GM12878 (cell line): ENCODE data around the gene COL8A2. TPM values are rescaled to one million over a fixed set of nuclear protein-coding genes. Genes with fewer than 3 reads are reported as not detected.

Experiments
- BCL11A ChIP-seq: IDR thresholded peaks from 2 replicates; pipeline ENCODE4 v1.6.1; 2011; ENCODE audit warnings: low read depth, low read length
- DPF2 ChIP-seq: fragments of 450-650 bp; IDR thresholded peaks from 2 replicates; pipeline ENCODE4 v1.6.1; 2017; ENCODE audit warnings: mild to moderate bottlenecking
- GATAD2B ChIP-seq: fragments of 450-650 bp; conservative IDR thresholded peaks from 2 replicates; pipeline ENCODE4 v1.6.1; 2017; ENCODE audit warnings: low read depth, mild to moderate bottlenecking, moderate library complexity
- HDAC2 ChIP-seq: fragments of 200-600 bp; sonication (generic); IDR thresholded peaks from 2 replicates; pipeline ENCODE4 v1.6.1; 2017
- LARP7 ChIP-seq: fragments of 450-650 bp; IDR thresholded peaks from 2 replicates; pipeline ENCODE4 v1.6.1; 2017; ENCODE audit warnings: mild to moderate bottlenecking
- MYC ChIP-seq: IDR thresholded peaks from 2 replicates; pipeline ENCODE4 v1.6.1; 2011; ENCODE audit warnings: mild to moderate bottlenecking, low read length, moderate library complexity, inconsistent platforms; ENCODE audit not compliant: insufficient read depth, insufficient replicate concordance, insufficient read length, severe bottlenecking
- NFIC ChIP-seq: IDR thresholded peaks from 2 replicates; pipeline ENCODE4 v1.6.1; 2012; ENCODE audit warnings: low read depth, mild to moderate bottlenecking, inconsistent platforms, low read length, moderate library complexity
- PBX3 ChIP-seq: IDR thresholded peaks from 2 replicates; pipeline ENCODE4 v1.6.1; 2011; ENCODE audit warnings: mild to moderate bottlenecking, low read depth, low read length, moderate library complexity; ENCODE audit not compliant: insufficient replicate concordance
- POLR2AphosphoS2 ChIP-seq: IDR thresholded peaks from 2 replicates; pipeline ENCODE4 v1.6.1; 2011; ENCODE audit warnings: low read depth, mild to moderate bottlenecking, low read length, improper control_type of control experiment, moderate library complexity
- ZNF207 ChIP-seq: fragments of 450-650 bp; IDR thresholded peaks from 2 replicates; pipeline ENCODE4 v1.6.1; 2014; ENCODE audit warnings: antibody characterized with exemption, mild to moderate bottlenecking, borderline replicate concordance
- polyA plus RNA-seq, 11 experiments: library from polyadenylated mRNA; depleted of rRNA in 4 of 11; unstranded in 6 of 11; stranded (reverse) in 5 of 11; fragments of >200 nt; fragmentation: Nextera tagmentation in 4 of 11; fragmentation: Illumina TruSeq in 1 of 11; extraction: Ambion mirVana in 4 of 11; extraction: Trizol in 1 of 11; gene quantifications; 1 replicate in 1 of 11; 2 replicates in 10 of 11; pipeline versions ENCODE4 v1.2.1 to v1.2.3, GENCODE V29; 2011 to 2016; ENCODE audit warnings: inconsistent platforms in 2 of 11, missing spikeins in 2 of 11, low read depth in 1 of 11
- total RNA-seq, 4 experiments: library from RNA; depleted of rRNA in 3 of 4; stranded (reverse); fragments of >200 nt in 3 of 4; fragmentation: Illumina TruSeq in 1 of 4; extraction: Trizol in 1 of 4; gene quantifications; 2 replicates each; pipeline versions ENCODE4 v1.2.1 to v1.2.3, GENCODE V29; 2013 to 2021
- TF ChIP-seq, protein P1 (sequence below): fragments of 450-650 bp; IDR thresholded peaks from 2 replicates; pipeline ENCODE4 v1.6.1; 2017; ENCODE audit warnings: mild to moderate bottlenecking, moderate library complexity

COL8A2 gene
- total and polyA plus RNA-seq, 10 of the 15 experiments (the other 5 are each of a cell fraction or from before 2014, with no cell fraction given): 0.01 TPM; not detected in 9

DNA sequence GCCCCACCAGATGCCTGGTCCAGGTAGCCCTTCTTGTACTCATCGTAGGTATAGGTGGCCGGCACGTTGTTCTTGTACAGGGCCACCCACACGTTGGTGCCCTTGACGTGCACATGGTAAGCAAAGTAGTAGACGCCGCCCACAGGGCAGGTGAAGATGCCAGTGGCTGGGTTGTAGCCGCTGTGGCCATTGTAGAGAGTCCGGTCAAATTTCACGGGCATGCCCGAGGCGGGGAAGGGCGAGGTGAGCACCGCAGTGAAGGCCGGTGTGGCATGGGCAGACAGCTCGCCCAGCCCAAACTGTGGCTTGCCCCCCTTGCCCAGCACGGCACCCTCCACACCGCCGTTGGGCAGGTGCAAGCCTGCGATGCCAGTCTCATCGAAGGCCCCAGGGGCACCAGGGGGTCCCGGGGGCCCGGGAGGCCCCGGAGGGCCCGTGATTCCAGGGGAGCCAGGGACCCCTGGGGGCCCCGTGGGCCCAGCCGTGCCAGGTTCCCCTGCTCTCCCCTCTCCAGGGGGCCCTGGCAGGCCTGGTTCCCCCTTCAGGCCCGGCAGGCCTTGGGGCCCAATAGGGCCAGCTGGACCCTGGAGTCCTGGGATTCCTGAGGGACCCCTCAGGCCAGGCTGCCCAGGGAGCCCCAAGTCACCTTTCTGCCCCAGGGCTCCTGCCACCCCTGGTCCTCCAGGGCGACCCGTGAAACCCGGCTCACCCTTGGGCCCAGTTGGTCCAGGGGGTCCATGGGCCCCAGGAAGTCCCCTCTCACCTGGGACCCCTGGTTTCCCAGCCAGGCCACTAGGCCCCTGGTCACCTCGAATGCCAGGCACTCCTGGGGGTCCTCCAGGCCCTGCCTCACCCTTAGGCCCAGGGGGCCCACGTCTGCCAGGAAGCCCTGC, 27.1 kb downstream of the COL8A2 start (continued):
- TF ChIP-seq, protein P1, sequence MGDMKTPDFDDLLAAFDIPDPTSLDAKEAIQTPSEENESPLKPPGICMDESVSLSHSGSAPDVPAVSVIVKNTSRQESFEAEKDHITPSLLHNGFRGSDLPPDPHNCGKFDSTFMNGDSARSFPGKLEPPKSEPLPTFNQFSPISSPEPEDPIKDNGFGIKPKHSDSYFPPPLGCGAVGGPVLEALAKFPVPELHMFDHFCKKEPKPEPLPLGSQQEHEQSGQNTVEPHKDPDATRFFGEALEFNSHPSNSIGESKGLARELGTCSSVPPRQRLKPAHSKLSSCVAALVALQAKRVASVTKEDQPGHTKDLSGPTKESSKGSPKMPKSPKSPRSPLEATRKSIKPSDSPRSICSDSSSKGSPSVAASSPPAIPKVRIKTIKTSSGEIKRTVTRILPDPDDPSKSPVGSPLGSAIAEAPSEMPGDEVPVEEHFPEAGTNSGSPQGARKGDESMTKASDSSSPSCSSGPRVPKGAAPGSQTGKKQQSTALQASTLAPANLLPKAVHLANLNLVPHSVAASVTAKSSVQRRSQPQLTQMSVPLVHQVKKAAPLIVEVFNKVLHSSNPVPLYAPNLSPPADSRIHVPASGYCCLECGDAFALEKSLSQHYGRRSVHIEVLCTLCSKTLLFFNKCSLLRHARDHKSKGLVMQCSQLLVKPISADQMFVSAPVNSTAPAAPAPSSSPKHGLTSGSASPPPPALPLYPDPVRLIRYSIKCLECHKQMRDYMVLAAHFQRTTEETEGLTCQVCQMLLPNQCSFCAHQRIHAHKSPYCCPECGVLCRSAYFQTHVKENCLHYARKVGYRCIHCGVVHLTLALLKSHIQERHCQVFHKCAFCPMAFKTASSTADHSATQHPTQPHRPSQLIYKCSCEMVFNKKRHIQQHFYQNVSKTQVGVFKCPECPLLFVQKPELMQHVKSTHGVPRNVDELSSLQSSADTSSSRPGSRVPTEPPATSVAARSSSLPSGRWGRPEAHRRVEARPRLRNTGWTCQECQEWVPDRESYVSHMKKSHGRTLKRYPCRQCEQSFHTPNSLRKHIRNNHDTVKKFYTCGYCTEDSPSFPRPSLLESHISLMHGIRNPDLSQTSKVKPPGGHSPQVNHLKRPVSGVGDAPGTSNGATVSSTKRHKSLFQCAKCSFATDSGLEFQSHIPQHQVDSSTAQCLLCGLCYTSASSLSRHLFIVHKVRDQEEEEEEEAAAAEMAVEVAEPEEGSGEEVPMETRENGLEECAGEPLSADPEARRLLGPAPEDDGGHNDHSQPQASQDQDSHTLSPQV: no peak
- TF ChIP-seq MYC (no peak), NFIC (no peak), ZNF207 (no peak), PBX3 (no peak), BCL11A (no peak), LARP7 (no peak), POLR2AphosphoS2 (no peak), GATAD2B (no peak), DPF2 (no peak), HDAC2 (no peak)
